Thymus (tissue), 11 donors: ENCODE measurements around the gene UGGT2. TPM values are rescaled to one million over a fixed set of nuclear protein-coding genes. Genes with fewer than 3 reads are reported as not detected.

ENCODE experiments used
- DNase-seq, 9 donors: peaks; one replicate each; pipeline ENCODE4 v3.0.0-alpha.2; 2013; ENCODE audit warnings: low spot score in 9 of 9, low read depth in 6 of 9, missing footprints in 1 of 9
- H3K27ac ChIP-seq, 2 donors: one replicate each; pipeline ENCODE4 v1.5.1; 2013; ENCODE audit warnings: control low read depth in 1 of 2, low read depth in 1 of 2, low read length in 1 of 2, mild to moderate bottlenecking in 1 of 2, moderate library complexity in 1 of 2
- H3K27me3 ChIP-seq, 2 donors: one replicate each; pipeline ENCODE4 v1.5.1; 2013; ENCODE audit warnings: low read length in 1 of 2; ENCODE audit not compliant: control insufficient read depth in 2 of 2, insufficient read depth in 1 of 2
- H3K36me3 ChIP-seq, 2 donors: one replicate each; pipeline ENCODE4 v1.5.1; 2013; ENCODE audit warnings: low read length in 1 of 2, mild to moderate bottlenecking in 1 of 2, moderate library complexity in 1 of 2; ENCODE audit not compliant: control insufficient read depth in 2 of 2, insufficient read depth in 2 of 2
- H3K4me1 ChIP-seq, 2 donors: one replicate each; pipeline ENCODE4 v1.5.1; 2013; ENCODE audit warnings: low read length in 2 of 2; ENCODE audit not compliant: control insufficient read depth in 2 of 2, insufficient read depth in 2 of 2
- H3K4me3 ChIP-seq, 2 donors: one replicate each; pipeline ENCODE4 v1.5.1; 2013; ENCODE audit warnings: low read length in 2 of 2, control low read depth in 1 of 2, mild to moderate bottlenecking in 1 of 2
- H3K9me3 ChIP-seq, 2 donors: one replicate each; pipeline ENCODE4 v1.5.1; 2013; ENCODE audit warnings: low read length in 1 of 2, mild to moderate bottlenecking in 1 of 2; ENCODE audit not compliant: control insufficient read depth in 2 of 2, insufficient read depth in 1 of 2
- WGBS: extraction: QIAGEN DNeasy Blood & Tissue Kit; methylation state at CpG from one replicate; pipeline ENCODE4 v1.1.7; 2013; 5-methylcytosine and 5-hydroxymethylcytosine counted together
- polyA plus RNA-seq: library from polyadenylated mRNA; stranded (reverse); fragments of 200-250 nt; gene quantifications from one replicate; pipeline ENCODE4 v1.2.3, GENCODE V29; 2013
- total RNA-seq: library from RNA; stranded (reverse); fragments of 120-200 nt; gene quantifications from one replicate; pipeline ENCODE4 v1.2.4, GENCODE V29; 2013
- donor health status: healthy.

UGGT2 gene
- total and polyA plus RNA-seq, 2 donors: 6.4 to 6.8 TPM

GRCh38 chr13:95902741-95903140 lies 150.5 kb downstream of the UGGT2 start:
- no peak overlapping the region for H3K4me3 ChIP-seq
- no peaks in the 10 kb centered on the region for H3K36me3 ChIP-seq
- no peaks in the 10 kb centered on the region for H3K27me3 ChIP-seq
- WGBS: 92% methylated on average over 1 of the region's 1 CpG
- no peak for DNase-seq
- H3K27ac ChIP-seq: no peak overlapping the region
- H3K9me3 ChIP-seq: peaks cover 0 to 9% of the 10 kb centered on the region in 2 donors
- no peaks in the 10 kb centered on the region for H3K4me1 ChIP-seq

- WGBS: 97% methylated on average over 1 of the region's 1 CpG
- Histone ChIP-seq H3K27me3 (no peaks in the 10 kb centered on the region), H3K36me3 (no peaks in the 10 kb centered on the region), H3K4me3 (no peak overlapping the region), H3K27ac (no peak overlapping the region), H3K4me1 (no peaks in the 10 kb centered on the region), H3K9me3 (no peaks in the 10 kb centered on the region)
- DNase-seq: no peak
These were observed 154.9 kb downstream of the UGGT2 start for GRCh38 chr13:95898256-95898655.

- Histone ChIP-seq H3K27me3 (no peaks in the 10 kb centered on the region), H3K36me3 (no peaks in the 10 kb centered on the region), H3K4me1 (no peaks in the 10 kb centered on the region), H3K9me3 (no peaks in the 10 kb centered on the region), H3K27ac (no peak overlapping the region), H3K4me3 (no peak overlapping the region)
- 91% methylated on average over 3 of the region's 3 CpGs for WGBS
- DNase-seq: no peak
These were observed 156.9 kb downstream of the UGGT2 start for GRCh38 chr13:95896301-95896700.

- no peak for DNase-seq
- H3K36me3 ChIP-seq: no peaks in the 10 kb centered on the region
- H3K27me3 ChIP-seq: no peaks in the 10 kb centered on the region
- WGBS: 97% methylated on average over 5 of the region's 5 CpGs
- no peak overlapping the region for H3K4me3 ChIP-seq
- H3K4me1 ChIP-seq: no peaks in the 10 kb centered on the region
- H3K27ac ChIP-seq: no peak overlapping the region
- H3K9me3 ChIP-seq: no peaks in the 10 kb centered on the region
These were observed 159.3 kb downstream of the UGGT2 start for GRCh38 chr13:95893861-95894260.

GRCh38 chr13:95882121-95882520 lies 171.1 kb downstream of the UGGT2 start:
- no peak overlapping the region for H3K27ac ChIP-seq
- DNase-seq: no peak

GRCh38 chr13:95880331-95880730 lies 172.9 kb downstream of the UGGT2 start:
- DNase-seq: no peak
- 96% methylated on average over 1 of the region's 1 CpG for WGBS
- H3K27me3 ChIP-seq: no peaks in the 10 kb centered on the region

More at GRCh38 chr13:95882121-95882520, 171.1 kb downstream of the UGGT2 start:
- Histone ChIP-seq H3K27me3 (no peaks in the 10 kb centered on the region), H3K4me1 (no peaks in the 10 kb centered on the region), H3K9me3 (no peaks in the 10 kb centered on the region), H3K4me3 (no peak overlapping the region), H3K36me3 (no peaks in the 10 kb centered on the region)
- 92% methylated on average over 3 of the region's 3 CpGs for WGBS

GRCh38 chr13:95874286-95874685 lies 178.9 kb downstream of the UGGT2 start:
- H3K9me3 ChIP-seq: no peaks in the 10 kb centered on the region
- H3K4me1 ChIP-seq: no peaks in the 10 kb centered on the region
- 96% methylated on average over 2 of the region's 2 CpGs for WGBS
- no peaks in the 10 kb centered on the region for H3K36me3 ChIP-seq
- DNase-seq: no peak
- no peak overlapping the region for H3K4me3 ChIP-seq
- H3K27ac ChIP-seq: no peak overlapping the region
- no peaks in the 10 kb centered on the region for H3K27me3 ChIP-seq

More at GRCh38 chr13:95880331-95880730, 172.9 kb downstream of the UGGT2 start:
- H3K4me1 ChIP-seq: no peaks in the 10 kb centered on the region
- H3K9me3 ChIP-seq: no peaks in the 10 kb centered on the region
- H3K36me3 ChIP-seq: no peaks in the 10 kb centered on the region
- no peak overlapping the region for H3K4me3 ChIP-seq
- no peak overlapping the region for H3K27ac ChIP-seq

GRCh38 chr13:95870421-95870820 lies 182.8 kb downstream of the UGGT2 start:
- DNase-seq: no peak
- 96% methylated on average over 4 of the region's 4 CpGs for WGBS
- H3K9me3 ChIP-seq: no peaks in the 10 kb centered on the region
- no peaks in the 10 kb centered on the region for H3K4me1 ChIP-seq
- H3K36me3 ChIP-seq: no peaks in the 10 kb centered on the region
- H3K27ac ChIP-seq: no peak overlapping the region
- H3K27me3 ChIP-seq: no peaks in the 10 kb centered on the region
- no peak overlapping the region for H3K4me3 ChIP-seq

GRCh38 chr13:95865080-95865615 lies 188.1 kb downstream of the UGGT2 start:
- H3K9me3 ChIP-seq: no peaks in the 10 kb centered on the region
- no peaks in the 10 kb centered on the region for H3K4me1 ChIP-seq
- no peaks in the 10 kb centered on the region for H3K27me3 ChIP-seq
- H3K27ac ChIP-seq: no peak overlapping the region
- H3K4me3 ChIP-seq: no peak overlapping the region
- no peak for DNase-seq
- 94% methylated on average over 5 of the region's 5 CpGs for WGBS
- H3K36me3 ChIP-seq: no peaks in the 10 kb centered on the region

GRCh38 chr13:95862408-95862807 lies 190.8 kb downstream of the UGGT2 start:
- no peaks in the 10 kb centered on the region for H3K9me3 ChIP-seq
- no peak for DNase-seq
- H3K4me1 ChIP-seq: no peaks in the 10 kb centered on the region
- H3K27me3 ChIP-seq: no peaks in the 10 kb centered on the region
- no peak overlapping the region for H3K27ac ChIP-seq
- H3K4me3 ChIP-seq: no peak overlapping the region
- H3K36me3 ChIP-seq: no peaks in the 10 kb centered on the region
